Neuronal stem cell (in vitro differentiated cells): ENCODE measurements around the gene SLAIN1.

Experiments
- DNase-seq: peaks from one replicate; pipeline ENCODE4 v3.0.0-alpha.2; 2013; ENCODE audit warnings: low spot score
- H2AFZ ChIP-seq: one replicate; pipeline ENCODE4 v1.6.1; 2013; ENCODE audit warnings: mild to moderate bottlenecking, low read length, inconsistent platforms
- H2AK5ac ChIP-seq: 2 replicates; pipeline ENCODE4 v1.6.1; 2013; ENCODE audit warnings: low read depth, mild to moderate bottlenecking, inconsistent platforms, low read length, moderate library complexity, mixed read lengths
- H2BK120ac ChIP-seq: 2 replicates; pipeline ENCODE4 v1.6.1; 2013; ENCODE audit warnings: low read depth, mild to moderate bottlenecking, inconsistent platforms, low read length, moderate library complexity, mixed read lengths
- H2BK12ac ChIP-seq: one replicate; pipeline ENCODE4 v1.6.1; 2013; ENCODE audit warnings: low read length, inconsistent platforms
- H2BK15ac ChIP-seq: 2 replicates; pipeline ENCODE4 v1.6.1; 2013; ENCODE audit warnings: mild to moderate bottlenecking, low read length, inconsistent platforms, mixed read lengths
- H2BK5ac ChIP-seq: one replicate; pipeline ENCODE4 v1.6.1; 2013; ENCODE audit warnings: inconsistent platforms, mild to moderate bottlenecking, low read length, moderate library complexity
- H3K14ac ChIP-seq: one replicate; pipeline ENCODE4 v1.6.1; 2013; ENCODE audit warnings: low read length, inconsistent platforms
- H3K18ac ChIP-seq: 2 replicates; pipeline ENCODE4 v1.6.1; 2013; ENCODE audit warnings: low read length, inconsistent platforms
- H3K23ac ChIP-seq: 2 replicates; pipeline ENCODE4 v1.6.1; 2013; ENCODE audit warnings: low read depth, mild to moderate bottlenecking, mixed read lengths, low read length, inconsistent platforms; ENCODE audit not compliant: poor library complexity
- H3K27ac ChIP-seq: replicated peaks from 3 replicates; pipeline ENCODE4 v1.5.1; 2013; ENCODE audit warnings: low read length, inconsistent platforms
- H3K27me3 ChIP-seq, 3 experiments: 2 replicates each; pipeline ENCODE4 v1.6.1; 2013; ENCODE audit warnings: low read length in 3 of 3, mild to moderate bottlenecking in 2 of 3, inconsistent platforms in 1 of 3, low read depth in 1 of 3, mixed read lengths in 1 of 3, moderate library complexity in 1 of 3; ENCODE audit not compliant: control insufficient read depth in 3 of 3, insufficient read depth in 3 of 3
- H3K36me3 ChIP-seq, 2 donors: replicated peaks in 1 of 2; 2 replicates each; pipeline ENCODE4 v1.6.1; 2013; ENCODE audit warnings: low read length in 2 of 2; ENCODE audit not compliant: control insufficient read depth in 2 of 2, insufficient read depth in 2 of 2
- H3K4ac ChIP-seq: 2 replicates; pipeline ENCODE4 v1.6.1; 2013; ENCODE audit warnings: inconsistent platforms, mild to moderate bottlenecking, low read length, moderate library complexity
- H3K4me1 ChIP-seq, 2 donors: 1 replicate in 1 of 2; 2 replicates in 1 of 2; pipeline ENCODE4 v1.6.1; 2013; ENCODE audit warnings: low read length in 2 of 2, low read depth in 1 of 2; ENCODE audit not compliant: control insufficient read depth in 2 of 2, insufficient read depth in 1 of 2
- H3K4me2 ChIP-seq: one replicate; pipeline ENCODE4 v1.6.1; 2013; ENCODE audit warnings: mild to moderate bottlenecking, low read length, inconsistent platforms; ENCODE audit not compliant: insufficient read depth, poor library complexity, severe bottlenecking
- H3K4me3 ChIP-seq, 2 donors: 2 replicates each; pipeline ENCODE4 v1.5.1; 2013; ENCODE audit warnings: low read length in 2 of 2, mild to moderate bottlenecking in 2 of 2, inconsistent platforms in 1 of 2, moderate library complexity in 1 of 2
- H3K79me1 ChIP-seq: one replicate; pipeline ENCODE4 v1.6.1; 2013; ENCODE audit warnings: low read depth, mild to moderate bottlenecking, inconsistent platforms, low read length, moderate library complexity
- H3K9ac ChIP-seq: one replicate; pipeline ENCODE4 v1.6.1; 2013; ENCODE audit warnings: mild to moderate bottlenecking, low read depth, low read length, inconsistent platforms; ENCODE audit not compliant: poor library complexity
- H3K9me3 ChIP-seq, 2 donors: replicated peaks in 1 of 2; 2 replicates each; pipeline versions ENCODE3 to v1.6.1; 2013; ENCODE audit warnings: low read length in 2 of 2, mild to moderate bottlenecking in 2 of 2, inconsistent platforms in 1 of 2, low read depth in 1 of 2, mixed read lengths in 1 of 2, moderate library complexity in 1 of 2; ENCODE audit not compliant: control insufficient read depth in 2 of 2, insufficient read depth in 1 of 2
- H4K8ac ChIP-seq: one replicate; pipeline ENCODE4 v1.6.1; 2013; ENCODE audit warnings: low read depth, mild to moderate bottlenecking, inconsistent platforms, low read length, moderate library complexity
- H4K91ac ChIP-seq: one replicate; pipeline ENCODE4 v1.6.1; 2013; ENCODE audit warnings: low read length, low read depth, mild to moderate bottlenecking, inconsistent platforms; ENCODE audit not compliant: poor library complexity
- WGBS, 2 donors: extraction: QIAGEN DNeasy Blood & Tissue Kit; methylation state at CpG; one replicate each; pipeline ENCODE4 v1.1.7; 2013; ENCODE audit warnings: missing lambda C conversion rate in 2 of 2, mixed read lengths in 1 of 2; ENCODE audit not compliant: insufficient read length in 2 of 2, insufficient replicate concordance in 1 of 2; ENCODE audit errors: extremely low coverage in 2 of 2; 5-methylcytosine and 5-hydroxymethylcytosine counted together

Gene SLAIN1

GRCh38 chr13:77806518-77806917, 109.0 kb downstream of the SLAIN1 start:
- Histone ChIP-seq H3K4ac (no peak overlapping the region), H4K8ac (no peak overlapping the region), H2BK15ac (no peak overlapping the region), H2BK5ac (no peak overlapping the region), H3K4me3 (no peak overlapping the region), H3K9me3 (peaks cover 0 to 5% of the 10 kb centered on the region in 2 donors), H3K27ac (no peak overlapping the region), H3K4me1 (no peaks in the 10 kb centered on the region), H3K18ac (no peak overlapping the region), H3K36me3 (no peaks in the 10 kb centered on the region), H2AFZ (peak overlapping the region; percentile 3), H3K9ac (no peak overlapping the region), H3K79me1 (no peaks in the 10 kb centered on the region), H2BK12ac (no peak overlapping the region), H4K91ac (no peak overlapping the region), H2AK5ac (no peak overlapping the region), H3K4me2 (no peak overlapping the region), H3K27me3 (no peaks in the 10 kb centered on the region), H3K23ac (no peak overlapping the region), H2BK120ac (no peak overlapping the region), H3K14ac (no peak overlapping the region)
- no CpG with 5 or more reads among the region's 1 CpG for WGBS, 2 donors
- no peak for DNase-seq

- Histone ChIP-seq H3K9me3 (peaks cover 0 to 5% of the 10 kb centered on the region in 2 donors), H2BK15ac (no peak overlapping the region), H3K79me1 (no peaks in the 10 kb centered on the region), H3K23ac (no peak overlapping the region), H2BK120ac (no peak overlapping the region), H2BK5ac (no peak overlapping the region), H3K4me2 (no peak overlapping the region), H3K27ac (no peak overlapping the region), H3K14ac (no peak overlapping the region), H3K4me3 (no peak overlapping the region), H3K4me1 (no peaks in the 10 kb centered on the region), H2AK5ac (no peak overlapping the region), H2AFZ (peak overlapping the region; percentile 51), H3K27me3 (no peaks in the 10 kb centered on the region), H3K9ac (no peak overlapping the region), H4K8ac (no peak overlapping the region), H4K91ac (no peak overlapping the region), H2BK12ac (no peak overlapping the region), H3K4ac (no peak overlapping the region), H3K36me3 (no peaks in the 10 kb centered on the region), H3K18ac (no peak overlapping the region)
- DNase-seq, result no peak
- WGBS, 2 donors, result no CpG with 5 or more reads among the region's 6 CpGs
Observed at GRCh38 chr13:77807431-77808135, 110.1 kb downstream of the SLAIN1 start.

GRCh38 chr13:77810430-77810829, 112.9 kb downstream of the SLAIN1 start:
- Histone ChIP-seq H2BK15ac (no peak overlapping the region), H2AFZ (no peak overlapping the region), H3K36me3 (no peaks in the 10 kb centered on the region), H2BK12ac (no peak overlapping the region), H3K23ac (no peak overlapping the region), H3K9ac (no peak overlapping the region), H2AK5ac (no peak overlapping the region), H3K27ac (no peak overlapping the region), H4K91ac (no peak overlapping the region), H2BK5ac (no peak overlapping the region), H3K4ac (no peak overlapping the region), H3K4me2 (no peak overlapping the region), H3K4me3 (no peak overlapping the region), H3K4me1 (no peaks in the 10 kb centered on the region), H3K79me1 (no peaks in the 10 kb centered on the region), H3K14ac (no peak overlapping the region), H3K18ac (no peak overlapping the region), H2BK120ac (no peak overlapping the region), H3K9me3 (peaks cover 0 to 5% of the 10 kb centered on the region in 2 donors), H3K27me3 (no peaks in the 10 kb centered on the region), H4K8ac (no peak overlapping the region)
- WGBS, 2 donors, result no CpG with 5 or more reads among the region's 2 CpGs
- no peak for DNase-seq

GRCh38 chr13:77810878-77811277, 113.4 kb downstream of the SLAIN1 start:
- H2AFZ ChIP-seq, result peak overlapping the region; percentile 50
- no peak overlapping the region for H2BK12ac ChIP-seq
- H3K23ac ChIP-seq, result no peak overlapping the region
- no peak overlapping the region for H4K91ac ChIP-seq
- no peaks in the 10 kb centered on the region for H3K79me1 ChIP-seq
- no peaks in the 10 kb centered on the region for H3K36me3 ChIP-seq
- no peak overlapping the region for H3K4me2 ChIP-seq
- no peak overlapping the region for H3K9ac ChIP-seq
- no peak overlapping the region for H2BK5ac ChIP-seq
- no peak overlapping the region for H3K18ac ChIP-seq
- peaks cover 0 to 5% of the 10 kb centered on the region in 2 donors for H3K9me3 ChIP-seq
- no peak overlapping the region for H3K14ac ChIP-seq
- H3K27ac ChIP-seq, result no peak overlapping the region
- no peak overlapping the region for H2BK120ac ChIP-seq
- H3K4me3 ChIP-seq, result no peak overlapping the region
- WGBS, 2 donors, result no CpG with 5 or more reads among the region's 3 CpGs
- no peaks in the 10 kb centered on the region for H3K27me3 ChIP-seq
- H4K8ac ChIP-seq, result no peak overlapping the region
- no peak overlapping the region for H2AK5ac ChIP-seq
- H2BK15ac ChIP-seq, result no peak overlapping the region
- H3K4me1 ChIP-seq, result no peaks in the 10 kb centered on the region
- no peak for DNase-seq
- H3K4ac ChIP-seq, result no peak overlapping the region
